ELR (cell line): Measurements from ENCODE around the gene IFITM5.
"Not testable (repeated sequence)": the region's sequence is repeated elsewhere in the genome, so short reads cannot be mapped to it uniquely, and the experiment has no call there.

Experiments used
- DNase-seq: peaks from one replicate; pipeline ENCODE4 v3.0.0-alpha.2; 2015; ENCODE audit warnings: low read depth

Gene IFITM5

DNA sequence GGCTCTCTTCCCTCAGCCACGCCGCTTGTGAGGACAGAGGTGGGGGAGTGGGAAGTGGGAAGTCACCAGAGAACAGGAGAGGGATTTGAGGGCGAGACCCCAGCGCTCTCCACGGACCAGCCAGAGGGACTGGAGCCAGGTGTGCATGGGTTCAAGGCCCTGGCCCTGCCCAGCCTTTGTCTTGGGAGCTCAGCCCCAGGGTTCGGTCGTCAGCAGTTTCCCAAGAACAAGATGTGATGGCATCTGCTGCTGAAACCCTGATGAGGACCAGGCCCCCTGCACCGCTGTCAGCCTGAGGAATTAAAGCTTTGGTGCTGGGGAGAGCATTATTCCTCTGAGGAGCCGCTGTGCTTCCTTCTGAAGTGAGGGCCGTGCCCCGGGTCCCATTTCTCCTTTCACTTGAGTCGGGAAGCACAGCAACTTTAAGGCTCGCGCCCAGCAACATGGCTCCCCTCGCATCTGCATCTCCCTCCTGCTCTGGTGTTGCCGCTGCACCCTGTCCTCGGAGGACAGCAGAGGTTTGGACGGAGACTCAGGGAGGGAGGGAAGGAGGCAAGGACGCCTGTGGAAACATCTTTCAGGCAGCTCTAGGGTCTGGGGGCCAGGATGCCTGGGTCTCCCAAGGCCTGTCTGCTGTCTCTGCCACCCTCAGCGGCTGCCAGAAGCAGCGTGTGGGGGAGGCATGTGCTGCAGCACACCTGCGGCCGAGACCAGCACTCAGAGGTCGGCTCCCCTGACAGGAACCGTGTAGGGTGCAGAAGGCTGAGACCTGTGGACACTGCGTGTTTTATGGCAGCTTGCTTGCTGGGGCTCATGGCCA lies 3.8 kb downstream of the IFITM5 start:
- no peak for DNase-seq

DNA sequence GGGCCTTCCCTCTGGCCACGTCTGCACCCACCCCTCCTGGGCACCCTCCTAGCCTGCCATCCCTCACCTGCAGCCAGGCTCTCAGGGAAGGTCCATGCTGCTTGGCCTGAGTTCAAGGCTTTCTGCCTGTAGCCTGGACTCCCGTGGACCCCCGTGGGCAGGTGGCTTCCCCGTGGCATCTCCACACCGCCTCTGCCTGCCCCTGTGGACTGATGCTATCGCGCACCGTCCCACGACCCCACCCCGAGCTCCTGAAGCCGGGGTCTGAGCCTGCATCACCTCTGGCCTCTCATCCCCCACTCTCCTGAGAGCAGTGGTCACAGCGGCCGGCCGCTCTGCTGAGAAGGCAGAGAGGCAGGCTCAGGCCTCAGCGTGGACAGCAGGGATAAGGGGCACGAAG lies 4.5 kb downstream of the IFITM5 start:
- DNase-seq, result no peak

DNA sequence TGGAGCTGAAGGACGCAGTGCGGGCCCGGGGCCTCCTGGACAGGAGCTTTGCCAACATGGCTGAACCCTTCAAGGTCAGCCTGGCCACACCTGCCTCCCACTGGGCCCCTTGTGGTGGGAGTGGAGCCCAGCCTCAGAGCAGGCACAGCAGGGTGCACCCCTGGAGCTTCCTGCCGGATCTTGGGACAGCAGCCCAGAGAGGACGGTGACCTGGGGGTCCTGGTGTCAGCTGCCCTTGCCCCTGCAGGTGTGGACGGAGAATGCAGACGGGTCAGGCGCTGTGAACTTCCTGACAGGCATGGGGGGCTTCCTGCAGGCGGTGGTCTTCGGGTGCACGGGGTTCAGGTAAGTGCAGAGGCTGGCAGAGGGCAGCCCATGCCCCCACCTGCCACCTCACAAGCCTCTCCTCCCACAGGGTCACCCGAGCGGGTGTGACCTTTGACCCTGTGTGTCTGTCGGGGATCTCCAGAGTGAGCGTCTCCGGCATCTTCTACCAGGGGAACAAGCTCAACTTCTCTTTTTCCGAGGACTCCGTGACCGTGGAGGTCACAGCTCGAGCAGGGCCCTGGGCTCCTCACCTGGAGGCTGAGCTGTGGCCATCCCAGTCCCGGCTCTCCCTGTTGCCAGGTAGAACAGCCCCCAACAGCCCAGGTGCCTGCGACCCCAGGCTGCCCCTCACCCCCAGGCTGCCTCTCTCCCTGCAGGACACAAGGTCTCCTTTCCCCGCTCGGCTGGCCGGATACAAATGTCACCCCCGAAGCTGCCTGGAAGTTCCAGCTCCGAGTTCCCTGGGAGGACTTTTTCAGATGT lies 5.3 kb downstream of the IFITM5 start:
- DNase-seq, result no peak

DNA sequence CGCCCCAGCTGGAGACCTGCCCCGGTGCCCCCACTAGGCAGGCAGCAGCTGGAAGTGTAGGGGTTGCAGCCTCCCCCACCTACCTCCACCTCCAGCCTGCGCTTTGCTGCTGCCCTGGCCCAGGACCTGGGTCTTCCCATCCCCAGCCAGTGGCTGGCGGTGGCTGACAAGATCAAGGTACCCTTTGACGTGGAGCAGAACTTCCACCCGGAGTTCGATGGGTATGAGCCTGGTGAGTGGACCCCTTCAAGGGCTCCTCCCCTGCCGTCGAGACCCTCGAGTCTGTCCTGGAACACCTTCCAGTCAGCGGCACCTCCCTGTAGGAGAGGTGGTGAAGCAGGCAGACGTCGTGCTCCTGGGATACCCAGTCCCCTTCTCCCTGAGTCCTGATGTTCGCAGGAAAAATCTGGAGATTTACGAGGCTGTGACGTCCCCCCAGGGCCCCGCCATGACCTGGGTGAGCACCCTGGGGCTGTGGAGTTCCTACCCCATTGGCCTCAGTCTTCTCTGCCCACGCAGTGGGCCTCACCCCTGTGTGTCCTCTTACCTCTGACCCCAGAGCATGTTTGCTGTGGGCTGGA lies 6.0 kb downstream of the IFITM5 start:
- DNase-seq, result no peak

DNA sequence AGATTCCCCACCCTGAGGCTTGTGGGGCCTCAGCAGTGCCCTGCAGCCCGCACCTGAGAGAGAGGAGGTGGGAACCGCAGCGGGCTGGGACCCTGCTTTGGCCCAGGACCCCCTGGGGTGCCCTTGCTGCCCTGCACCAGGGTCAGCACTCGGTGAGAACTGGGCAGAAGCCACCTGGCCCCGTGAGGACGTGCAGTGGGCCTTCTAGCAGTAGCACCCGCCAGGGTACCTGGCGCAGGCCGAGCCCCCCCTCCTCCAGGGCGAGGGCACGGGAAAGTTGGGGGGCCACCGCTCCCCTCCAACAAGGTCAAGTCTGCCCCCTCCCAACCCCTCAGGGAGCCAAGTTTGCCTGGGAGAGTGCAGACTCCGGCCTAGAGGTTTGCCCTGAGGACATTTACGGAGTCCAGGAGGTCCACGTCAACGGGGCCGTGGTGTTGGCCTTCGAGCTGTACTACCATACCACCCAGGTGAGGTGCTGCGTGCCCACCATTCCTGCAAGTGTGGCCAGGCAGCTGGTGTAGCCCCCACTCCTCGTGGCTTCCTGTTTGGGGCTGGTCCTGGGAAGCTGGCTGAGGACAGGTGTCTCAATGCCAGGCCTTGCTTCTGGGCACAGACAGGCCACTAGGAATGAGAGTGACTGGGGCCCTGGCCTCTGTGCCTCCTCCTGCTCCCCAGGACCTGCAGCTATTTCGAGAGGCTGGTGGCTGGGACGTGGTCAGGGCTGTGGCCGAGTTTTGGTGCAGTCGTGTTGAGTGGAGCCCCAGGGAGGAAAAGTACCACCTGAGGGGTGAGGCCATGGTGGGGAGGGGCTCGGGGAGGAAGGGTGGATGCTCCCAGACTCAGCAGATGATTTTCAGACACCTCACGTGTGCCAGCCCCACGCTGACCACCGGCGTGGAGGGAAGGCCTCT lies 6.9 kb downstream of the IFITM5 start:
- DNase-seq, result no peak

DNA sequence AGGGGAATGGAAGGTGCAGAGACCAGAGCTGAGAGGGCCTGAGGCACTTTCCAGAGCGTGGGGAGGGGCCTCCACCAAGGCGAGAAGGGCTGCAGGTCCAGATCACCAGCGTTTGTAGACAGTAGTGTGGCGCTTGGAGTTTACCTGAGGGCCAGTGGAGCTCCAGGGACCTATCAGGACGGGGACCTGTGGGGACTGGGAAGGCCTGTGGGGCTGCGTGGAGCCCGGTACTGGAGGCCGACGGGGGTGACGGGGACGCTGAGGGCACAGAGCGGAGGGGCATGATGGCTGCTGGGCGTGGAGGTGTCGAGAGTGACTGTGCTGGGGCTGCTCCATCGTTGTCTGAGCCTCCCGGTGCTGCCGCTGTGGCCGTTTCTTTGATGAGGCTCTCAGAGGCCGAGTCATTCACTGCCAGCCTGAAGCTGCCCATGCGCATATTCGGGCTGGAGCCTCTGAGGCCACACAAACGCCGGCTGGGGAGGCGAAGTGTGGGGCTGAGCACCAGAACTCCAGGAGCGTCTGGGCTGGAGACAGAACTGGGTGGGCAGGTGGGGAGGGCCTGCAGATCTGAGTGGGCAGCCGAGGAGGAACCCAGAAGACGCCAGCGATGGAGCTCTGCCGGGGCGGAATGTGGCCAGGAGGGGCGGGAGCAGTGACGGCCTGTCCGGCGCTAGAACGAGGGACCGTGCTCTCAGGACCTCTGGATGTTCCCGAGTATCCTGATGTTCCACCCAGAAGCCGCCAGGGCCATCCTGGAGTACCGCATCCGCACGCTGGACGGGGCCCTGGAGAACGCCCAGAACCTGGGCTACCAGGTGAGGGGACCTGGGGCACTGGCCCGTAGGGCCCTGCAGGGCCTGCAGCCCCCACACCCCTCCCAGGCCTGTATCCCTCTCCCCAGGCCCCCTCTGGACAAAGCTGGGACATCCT lies 7.8 kb downstream of the IFITM5 start:
- DNase-seq, result no peak

DNA sequence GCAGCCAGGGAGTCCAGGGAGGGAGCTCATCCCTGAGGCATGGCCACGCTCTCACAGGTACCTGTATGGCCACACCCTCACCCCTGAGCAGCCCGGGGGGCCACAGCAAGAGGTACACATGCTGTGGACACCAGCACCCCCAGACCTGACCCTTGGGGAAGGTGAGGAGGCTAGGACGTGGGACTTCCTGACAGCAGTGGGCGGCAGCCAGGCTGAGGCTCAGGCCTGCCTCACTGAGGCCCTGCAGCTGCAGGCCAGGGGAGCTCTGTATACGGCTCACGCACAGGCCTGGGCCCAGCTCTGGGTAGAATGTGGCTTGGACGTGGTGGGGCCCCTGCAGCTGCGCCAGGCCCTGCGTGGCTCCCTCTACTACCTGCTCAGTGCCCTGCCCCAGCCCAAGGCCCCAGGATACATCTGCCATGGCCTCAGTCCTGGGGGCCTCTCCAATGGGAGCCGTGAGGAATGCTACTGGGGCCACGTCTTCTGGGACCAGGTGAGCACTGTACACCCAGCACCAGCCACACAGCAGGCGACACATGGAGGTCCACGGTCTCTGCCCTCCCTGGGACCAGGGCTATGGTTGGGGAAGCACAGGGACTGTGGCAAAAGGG lies 8.6 kb downstream of the IFITM5 start:
- no peak for DNase-seq

DNA sequence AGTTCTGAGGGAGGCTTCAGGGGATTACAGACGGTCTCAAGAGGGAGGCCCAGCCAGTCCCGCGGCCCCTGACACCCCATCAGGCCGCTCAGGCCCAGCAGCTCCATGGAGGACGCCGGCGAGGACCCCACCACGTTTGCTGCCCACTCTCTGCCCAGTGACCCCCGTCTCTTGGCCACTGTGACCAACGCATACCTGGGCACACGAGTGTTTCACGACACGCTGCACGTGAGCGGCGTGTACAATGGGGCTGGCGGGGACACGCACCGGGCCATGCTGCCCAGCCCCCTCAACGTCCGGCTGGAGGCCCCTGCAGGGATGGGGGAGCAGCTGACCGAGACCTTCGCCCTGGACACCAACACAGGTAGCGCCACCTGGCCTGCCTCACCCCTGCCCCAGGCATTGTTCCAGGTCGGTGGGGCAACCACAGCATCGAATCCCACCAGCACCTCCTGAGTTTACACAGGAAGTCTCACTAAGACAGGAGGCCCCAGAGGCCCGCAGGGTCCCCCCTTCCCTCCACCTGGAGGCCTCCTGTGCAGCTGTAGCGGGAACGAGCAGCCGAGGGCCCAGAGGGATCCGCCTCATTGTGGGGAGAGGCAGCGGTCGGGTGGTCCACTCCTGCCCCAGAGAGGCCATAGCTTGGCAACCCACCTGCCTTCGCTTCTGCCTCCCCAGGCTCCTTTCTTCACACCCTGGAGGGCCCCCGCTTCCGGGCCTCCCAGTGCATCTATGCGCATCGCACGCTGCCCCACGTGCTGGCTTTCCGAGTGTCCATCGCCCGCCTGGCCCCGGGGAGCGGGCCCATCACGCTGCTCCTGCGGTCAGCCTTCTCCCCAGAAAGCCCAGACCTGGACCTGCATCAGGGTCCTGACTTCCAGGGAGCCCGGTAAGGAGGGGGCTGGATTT lies 9.4 kb downstream of the IFITM5 start:
- DNase-seq, result no peak

DNA sequence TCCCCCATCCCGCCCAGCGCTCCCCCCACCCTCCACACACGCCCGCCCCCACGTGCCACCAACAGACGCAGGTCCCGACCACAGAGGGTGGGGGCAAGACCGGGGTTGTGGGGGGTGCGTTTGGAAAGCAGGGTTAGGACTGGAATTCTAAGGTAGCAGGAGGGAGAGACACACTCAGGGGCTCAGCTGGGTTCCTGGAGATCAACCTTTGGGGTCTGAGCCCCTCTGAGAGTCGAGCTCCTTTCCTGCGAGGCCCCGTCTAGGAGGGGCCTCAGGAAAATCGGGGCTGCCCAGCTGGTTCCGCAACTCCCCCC lies 10.0 kb downstream of the IFITM5 start:
- no peak for DNase-seq

DNA sequence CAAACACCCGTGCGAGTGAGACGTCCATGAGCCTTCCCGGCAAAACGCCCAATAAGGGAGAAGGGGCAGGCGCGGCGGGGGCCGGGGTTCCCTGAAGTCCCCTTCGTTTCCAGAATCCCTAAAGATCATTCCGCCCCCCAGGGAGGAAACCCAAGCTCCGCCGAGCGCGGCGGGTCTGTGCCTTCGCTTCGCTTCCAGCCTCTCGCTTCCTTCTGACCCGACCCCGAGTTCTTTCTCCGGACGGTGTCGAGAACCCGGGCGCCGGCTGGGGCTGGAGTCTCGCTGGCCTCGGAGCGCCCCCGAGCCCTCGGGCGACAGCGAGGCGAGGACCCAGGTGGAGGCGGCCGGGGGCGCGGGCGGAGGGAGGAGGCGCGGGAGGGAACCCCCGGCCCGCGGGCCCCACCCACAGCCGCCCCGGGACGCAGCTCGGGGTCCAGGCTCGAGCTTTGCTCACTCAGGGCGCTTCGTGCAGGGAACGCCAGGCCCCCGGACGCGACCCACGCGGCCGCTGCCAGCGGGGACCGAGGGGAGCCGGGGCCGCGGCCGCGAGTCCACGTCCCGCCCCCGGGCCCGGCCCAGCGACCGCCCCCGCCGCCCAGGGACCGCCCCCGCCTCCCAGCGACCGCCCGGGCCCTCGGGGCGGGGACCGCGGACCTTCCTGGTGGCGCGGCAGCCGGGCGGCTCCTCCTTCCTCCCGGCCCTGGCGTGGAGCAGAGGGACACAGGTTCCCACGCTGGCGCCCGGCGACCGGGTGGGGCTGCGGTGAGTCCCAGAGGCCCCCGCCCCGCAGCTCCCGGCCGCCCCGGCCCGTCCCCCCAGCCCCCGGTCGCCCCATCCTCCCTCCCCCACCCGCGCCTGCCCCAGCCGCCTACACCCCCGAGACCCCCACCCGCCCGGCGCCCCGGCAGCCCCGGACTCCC lies 10.6 kb downstream of the IFITM5 start, which contains the start of gene PGGHG:
Gene PGGHG (plus strand): TSS at position 649 of the 920 bp plus-strand sequence. CDS start 691 bp downstream, outside the sequence.
- peak; percentile 55 for DNase-seq

DNA sequence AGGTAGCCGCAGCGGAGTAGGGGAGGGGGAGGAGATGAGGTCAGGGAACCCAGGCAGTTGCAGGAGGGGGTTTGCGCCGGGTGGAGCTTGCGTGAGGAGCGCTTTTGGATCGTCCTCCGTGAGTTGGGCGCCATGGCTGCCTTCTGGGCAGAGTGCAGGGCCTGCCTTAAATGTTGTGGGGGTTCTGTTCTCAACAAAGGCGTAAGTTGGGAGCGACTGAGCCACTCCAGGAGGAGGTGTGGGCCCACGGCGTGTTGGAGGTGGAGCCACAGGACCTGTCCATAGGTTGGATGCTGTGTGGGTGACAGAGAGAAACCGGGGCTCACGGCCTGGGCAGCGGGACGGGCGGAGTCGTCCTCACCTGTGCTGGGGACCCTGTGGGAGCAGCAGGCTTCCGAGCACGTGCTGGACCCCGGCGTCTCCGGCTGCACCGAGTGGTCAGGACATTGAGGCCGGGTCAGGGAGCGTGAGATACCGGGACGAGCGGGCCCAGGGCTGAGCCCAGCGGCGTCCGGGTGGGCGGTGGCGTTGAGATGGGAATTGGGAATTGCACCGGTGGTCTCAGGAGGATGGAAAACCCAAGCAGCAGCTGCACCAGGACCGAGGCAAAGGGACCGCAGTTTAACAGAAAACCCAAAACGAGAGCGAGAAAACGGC lies 11.4 kb downstream of the IFITM5 start:
- no peak for DNase-seq

DNA sequence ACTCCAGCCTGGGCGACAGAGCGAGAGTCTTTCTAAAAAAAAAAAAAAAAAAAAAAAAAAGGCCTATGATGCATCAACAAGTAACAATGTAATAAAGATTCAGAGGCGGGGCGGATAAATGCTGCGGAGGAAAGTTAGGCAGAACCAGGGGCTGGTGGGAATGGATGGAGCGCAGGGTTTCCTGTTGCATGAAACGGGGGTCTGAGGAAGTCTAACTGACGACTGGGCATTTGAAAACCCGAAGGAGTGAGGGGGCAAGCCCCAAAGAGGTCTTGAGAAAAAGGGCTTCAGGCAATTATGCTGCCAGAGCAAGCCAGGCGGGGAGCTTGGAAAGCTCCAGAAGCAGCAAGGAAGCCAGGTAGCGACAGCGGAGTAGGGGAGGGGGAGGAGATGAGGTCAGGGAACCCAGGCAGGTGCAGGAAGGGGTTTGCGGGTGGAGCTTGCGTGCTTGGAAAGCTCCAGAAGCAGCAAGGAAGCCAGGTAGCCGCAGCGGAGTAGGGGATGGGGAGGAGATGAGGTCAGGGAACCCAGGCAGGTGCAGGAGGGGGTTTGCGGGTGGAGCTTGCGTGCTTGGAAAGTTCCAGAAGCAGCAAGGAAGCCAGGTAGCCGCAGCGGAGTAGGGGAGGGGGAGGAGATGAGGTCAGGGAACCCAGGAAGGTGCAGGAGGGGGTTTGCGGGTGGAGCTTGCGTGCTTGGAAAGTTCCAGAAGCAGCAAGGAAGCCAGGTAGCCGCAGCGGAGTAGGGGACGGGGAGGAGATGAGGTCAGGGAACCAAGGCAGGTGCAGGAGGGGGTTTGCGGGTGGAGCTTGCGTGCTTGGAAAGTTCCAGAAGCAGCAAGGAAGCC lies 12.1 kb downstream of the IFITM5 start:
- DNase-seq, result not testable (repeated sequence)

DNA sequence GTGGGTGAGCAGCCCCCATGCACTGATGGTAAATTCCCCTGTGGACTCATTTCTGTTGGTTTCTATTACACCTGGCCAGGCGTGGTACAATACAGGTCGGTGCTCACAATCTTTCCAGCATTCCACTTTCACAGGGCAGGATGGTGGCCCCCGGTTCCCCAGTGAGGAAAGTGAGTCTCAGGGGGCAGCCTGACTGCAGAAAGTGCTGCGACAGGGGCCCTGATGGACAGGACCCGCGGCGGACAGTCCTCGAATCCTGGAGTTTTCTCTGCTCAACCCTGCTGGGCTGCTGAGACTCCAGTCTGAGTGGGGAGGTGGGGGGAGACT lies 13.5 kb downstream of the IFITM5 start:
- no peak for DNase-seq

DNA sequence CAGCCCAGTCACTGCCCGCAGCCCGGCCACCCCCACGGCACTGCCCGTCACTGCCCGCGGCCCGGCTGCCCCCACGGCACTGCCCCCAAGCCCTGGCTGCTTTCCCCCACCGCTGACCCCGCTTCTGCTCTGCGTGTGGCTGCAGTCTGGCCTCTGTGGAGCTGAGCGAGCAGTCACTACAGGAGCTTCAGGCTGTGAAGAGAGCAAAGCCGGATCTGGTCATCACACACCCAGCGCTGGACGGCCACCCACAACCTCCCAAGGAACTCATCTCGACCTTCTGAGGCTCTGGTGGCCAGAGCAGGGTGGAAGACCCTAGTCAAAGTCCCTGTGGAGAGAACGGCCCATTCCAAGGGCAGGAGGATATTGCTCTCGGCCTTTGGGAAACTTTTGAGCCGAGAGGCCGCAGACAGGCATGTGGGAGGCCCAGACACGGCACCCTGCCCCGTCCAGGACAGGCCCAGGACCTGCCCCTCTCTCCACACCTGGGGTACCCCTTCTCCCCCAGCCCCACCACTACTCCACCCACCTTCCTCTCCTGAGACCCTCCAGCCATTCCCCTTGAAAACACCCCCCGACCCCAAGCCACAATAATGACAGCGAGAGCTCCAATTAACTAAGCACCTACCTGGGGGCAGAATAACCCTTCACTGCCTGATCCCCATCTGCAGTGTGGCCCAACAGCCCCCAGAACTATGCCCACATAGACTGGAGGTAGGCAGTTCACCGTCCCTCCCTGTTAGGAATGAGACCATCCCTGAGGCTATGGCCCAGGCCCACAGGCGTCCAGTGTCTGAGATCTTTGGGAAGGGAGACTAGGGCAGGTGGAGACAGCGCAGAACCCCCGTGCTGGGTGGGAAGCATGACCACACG lies 14.1 kb downstream of the IFITM5 start:
- DNase-seq, result no peak

DNA sequence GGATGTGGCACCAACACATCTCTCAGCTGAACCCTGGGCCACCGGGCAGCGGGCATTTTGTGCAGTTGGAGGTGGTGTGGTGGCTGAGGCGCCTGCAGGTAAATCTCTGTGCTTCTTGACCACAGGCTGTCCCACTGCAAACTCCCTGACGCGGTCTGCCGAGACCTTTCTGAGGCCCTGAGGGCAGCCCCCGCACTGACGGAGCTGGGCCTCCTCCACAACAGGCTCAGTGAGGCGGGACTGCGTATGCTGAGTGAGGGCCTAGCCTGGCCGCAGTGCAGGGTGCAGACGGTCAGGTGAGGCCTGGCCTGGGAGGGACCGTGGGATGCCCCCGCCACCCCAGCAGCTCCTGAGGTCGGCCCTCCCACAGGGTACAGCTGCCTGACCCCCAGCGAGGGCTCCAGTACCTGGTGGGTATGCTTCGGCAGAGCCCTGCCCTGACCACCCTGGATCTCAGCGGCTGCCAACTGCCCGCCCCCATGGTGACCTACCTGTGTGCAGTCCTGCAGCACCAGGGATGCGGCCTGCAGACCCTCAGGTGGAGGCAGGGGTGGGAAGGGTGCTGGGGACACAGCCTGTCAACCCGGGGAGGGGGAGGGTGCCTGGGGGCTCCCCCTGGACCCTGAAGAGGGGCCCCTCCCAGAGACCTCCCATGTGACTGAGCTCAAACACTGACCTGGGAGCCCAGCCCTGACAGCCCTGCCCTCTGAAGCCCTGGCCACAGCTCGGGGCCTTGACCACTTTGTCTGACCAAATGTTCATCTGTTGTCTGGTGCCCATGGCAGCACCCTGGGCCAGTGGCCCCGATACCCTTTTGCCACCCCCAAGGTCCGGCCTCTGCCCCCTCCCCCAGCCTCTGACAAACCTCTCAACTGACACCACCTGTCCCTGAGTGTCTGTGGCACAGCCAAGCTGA lies 15.0 kb downstream of the IFITM5 start:
- no peak for DNase-seq
